SU-DHL-6 (cell line): ENCODE results near the gene SKI.

ENCODE experiments used
- H2AFZ ChIP-seq: fragments of 200-600 bp; sonication (generic); 2 replicates; pipeline ENCODE4 v1.6.1; 2014; ENCODE audit warnings: low read depth, mild to moderate bottlenecking, moderate library complexity, mixed read lengths, antibody characterized with exemption, low read length; ENCODE audit not compliant: severe bottlenecking
- H3F3A ChIP-seq: fragments of 200-600 bp; shearing (Covaris generic); 2 replicates; pipeline ENCODE4 v1.6.0; 2016; ENCODE audit warnings: antibody characterized with exemption, mild to moderate bottlenecking; ENCODE audit not compliant: insufficient read depth
- H3K27ac ChIP-seq: fragments of 200-600 bp; sonication (generic); 2 replicates; pipeline ENCODE4 v1.5.1; 2016; ENCODE audit warnings: low read depth, mild to moderate bottlenecking, low read length, moderate library complexity, mixed read lengths
- H3K27me3 ChIP-seq: fragments of 200-600 bp; sonication (generic), shearing (Covaris generic); 2 replicates; pipeline ENCODE4 v1.6.0; 2014; ENCODE audit warnings: mild to moderate bottlenecking, low read length
- H3K36me3 ChIP-seq: fragments of 200-600 bp; sonication (generic); 2 replicates; pipeline ENCODE4 v1.6.1; 2014; ENCODE audit warnings: mild to moderate bottlenecking, low read length, mixed read lengths
- H3K4me2 ChIP-seq: fragments of 300-600, 200-600 bp; shearing (Covaris generic), sonication (generic); 2 replicates; pipeline ENCODE4 v1.6.0; 2014; ENCODE audit warnings: low read length, low read depth, mild to moderate bottlenecking; ENCODE audit not compliant: poor library complexity, severe bottlenecking
- H3K4me3 ChIP-seq: fragments of 200-600 bp; sonication (generic); 2 replicates; pipeline ENCODE4 v1.5.1; 2014; ENCODE audit warnings: antibody characterized with exemption, low read length, mild to moderate bottlenecking, mixed read lengths; ENCODE audit not compliant: insufficient read depth, poor library complexity, severe bottlenecking
- H3K79me2 ChIP-seq: fragments of 200-600 bp; sonication (generic); 2 replicates; pipeline ENCODE4 v1.6.1; 2014; ENCODE audit warnings: mild to moderate bottlenecking, low read length, moderate library complexity; ENCODE audit not compliant: insufficient read depth
- H3K9ac ChIP-seq: fragments of 200-600 bp; sonication (generic); 2 replicates; pipeline ENCODE4 v1.7.0; 2014; ENCODE audit warnings: mild to moderate bottlenecking, low read length
- H3K9me2 ChIP-seq: fragments of 200-600 bp; sonication (generic); replicated peaks from 2 replicates; pipeline ENCODE4 v1.6.1; 2014; ENCODE audit warnings: low read length; ENCODE audit not compliant: insufficient read depth
- H3K9me3 ChIP-seq: fragments of 200-600 bp; sonication (generic); 2 replicates; pipeline ENCODE4 v1.6.1; 2014; ENCODE audit warnings: low read length, mixed read lengths; ENCODE audit not compliant: insufficient read depth
- H4K20me1 ChIP-seq: fragments of 200-600 bp; sonication (generic); 2 replicates; pipeline ENCODE4 v1.6.1; 2014; ENCODE audit warnings: low read depth, mild to moderate bottlenecking, antibody characterized with exemption, low read length, moderate library complexity, mixed read lengths
- CTCF ChIP-seq: fragments of 200-600 bp; sonication (generic); IDR thresholded peaks from one replicate; pipeline ENCODE4 v1.5.1; 2017; ENCODE audit warnings: antibody characterized with exemption, mild to moderate bottlenecking, low read length, moderate library complexity; ENCODE audit not compliant: insufficient read depth, poor library complexity, severe bottlenecking
- EZH2phosphoT487 ChIP-seq: fragments of 200-600 bp; sonication (generic), shearing (Covaris generic); conservative IDR thresholded peaks from 2 replicates; pipeline ENCODE4 v1.6.1; 2018; ENCODE audit warnings: mild to moderate bottlenecking, antibody characterized with exemption, low read length, moderate library complexity, mixed read lengths

The SKI gene

GRCh38 chr1:2342384-2343022, 114.4 kb downstream of the SKI start:
- H3K36me3 ChIP-seq, result no peaks in the 10 kb centered on the region
- no peak overlapping the region for H3K9ac ChIP-seq
- H3F3A ChIP-seq, result no peaks in the 10 kb centered on the region
- H3K9me2 ChIP-seq, result no peaks in the 10 kb centered on the region
- H3K27me3 ChIP-seq, result no peaks in the 10 kb centered on the region
- no peaks in the 10 kb centered on the region for H3K9me3 ChIP-seq
- TF ChIP-seq CTCF (no peak), EZH2phosphoT487 (no peak)
- H3K27ac ChIP-seq, result no peak overlapping the region
- no peak overlapping the region for H3K4me2 ChIP-seq
- no peaks in the 10 kb centered on the region for H4K20me1 ChIP-seq
- H3K4me3 ChIP-seq, result no peak overlapping the region
- H3K79me2 ChIP-seq, result no peaks in the 10 kb centered on the region
- H2AFZ ChIP-seq, result no peak overlapping the region

GRCh38 chr1:2343023-2343935, 115.2 kb downstream of the SKI start:
- no peak overlapping the region for H3K4me3 ChIP-seq
- H3K9me3 ChIP-seq, result no peaks in the 10 kb centered on the region
- H3K9ac ChIP-seq, result no peak overlapping the region
- no peaks in the 10 kb centered on the region for H3K27me3 ChIP-seq
- no peak overlapping the region for H3K4me2 ChIP-seq
- H3K9me2 ChIP-seq, result no peaks in the 10 kb centered on the region
- no peak overlapping the region for H2AFZ ChIP-seq
- H3K36me3 ChIP-seq, result no peaks in the 10 kb centered on the region
- H3F3A ChIP-seq, result no peaks in the 10 kb centered on the region
- H3K79me2 ChIP-seq, result no peaks in the 10 kb centered on the region
- no peak overlapping the region for H3K27ac ChIP-seq
- no peaks in the 10 kb centered on the region for H4K20me1 ChIP-seq
- no peak for TF ChIP-seq CTCF
- TF ChIP-seq EZH2phosphoT487, result no peak

GRCh38 chr1:2344121-2344681, 116.1 kb downstream of the SKI start:
- Histone ChIP-seq H3K4me2 (no peak overlapping the region), H3F3A (no peaks in the 10 kb centered on the region), H4K20me1 (no peaks in the 10 kb centered on the region), H3K9ac (no peak overlapping the region), H3K9me3 (no peaks in the 10 kb centered on the region), H3K79me2 (no peaks in the 10 kb centered on the region), H3K4me3 (no peak overlapping the region), H3K9me2 (no peaks in the 10 kb centered on the region), H2AFZ (no peak overlapping the region), H3K27me3 (no peaks in the 10 kb centered on the region), H3K36me3 (no peaks in the 10 kb centered on the region), H3K27ac (no peak overlapping the region)
- TF ChIP-seq CTCF (no peak), EZH2phosphoT487 (no peak)
